Keratinocyte (primary cell): ENCODE results near the gene SCYGR3. TPM values are rescaled to one million over a fixed set of nuclear protein-coding genes. Genes with fewer than 3 reads are reported as not detected.

Source experiments
- DNase-seq: peaks from one replicate; pipeline ENCODE4 v3.0.0-alpha.2; 2011; ENCODE audit warnings: low read depth, missing footprints, low spot score
- FAIRE-seq: peaks from 2 replicates; lab custom pipeline; 2011; peaks lifted over from hg19 to GRCh38; lab: Jason Lieb, UNC
- H2AFZ ChIP-seq: 2 replicates; pipeline ENCODE4 v1.6.0; 2012; ENCODE audit warnings: low read length, control low read depth, inconsistent platforms; ENCODE audit not compliant: control insufficient read depth
- H3K27ac ChIP-seq: 2 replicates; pipeline ENCODE4 v1.5.1; 2011; ENCODE audit warnings: low read length; ENCODE audit not compliant: control insufficient read depth, insufficient read depth
- H3K27me3 ChIP-seq: 3 replicates; pipeline ENCODE4 v1.6.0; 2011; ENCODE audit warnings: low read length; ENCODE audit not compliant: control insufficient read depth, insufficient read depth; ENCODE audit errors: extremely low read depth
- H3K36me3 ChIP-seq, 2 experiments: 2 replicates in 1 of 2; 3 replicates in 1 of 2; pipeline ENCODE4 v1.5.1; 2011; ENCODE audit warnings: low read length in 2 of 2, mild to moderate bottlenecking in 1 of 2; ENCODE audit not compliant: control insufficient read depth in 2 of 2, insufficient read depth in 2 of 2; ENCODE audit errors: extremely low read depth in 1 of 2
- H3K4me1 ChIP-seq: 3 replicates; pipeline ENCODE4 v1.5.1; 2011; ENCODE audit warnings: low read length; ENCODE audit not compliant: control insufficient read depth, insufficient read depth; ENCODE audit errors: extremely low read depth
- H3K4me2 ChIP-seq: 3 replicates; pipeline ENCODE4 v1.6.0; 2011; ENCODE audit warnings: low read depth, low read length; ENCODE audit not compliant: control insufficient read depth, insufficient read depth; ENCODE audit errors: extremely low read depth
- H3K4me3 ChIP-seq, 3 experiments: fragments of 200-600 bp in 1 of 3; sonication (generic) in 1 of 3; 2 replicates in 2 of 3; 3 replicates in 1 of 3; pipeline ENCODE4 v1.5.1; 2011 to 2016; ENCODE audit warnings: low read length in 3 of 3, mild to moderate bottlenecking in 3 of 3, control low read depth in 2 of 3, inconsistent platforms in 1 of 3, low read depth in 1 of 3, mixed read lengths in 1 of 3, mixed run types in 1 of 3, moderate library complexity in 1 of 3; ENCODE audit not compliant: control insufficient read depth in 2 of 3, insufficient read depth in 2 of 3; ENCODE audit errors: extremely low read depth in 1 of 3
- H3K79me2 ChIP-seq: 2 replicates; pipeline ENCODE4 v1.6.0; 2012; ENCODE audit warnings: low read length; ENCODE audit not compliant: control insufficient read depth, insufficient read depth
- H3K9ac ChIP-seq: 3 replicates; pipeline ENCODE4 v1.6.0; 2011; ENCODE audit warnings: low read length; ENCODE audit not compliant: control insufficient read depth, insufficient read depth; ENCODE audit errors: extremely low read depth
- H3K9me1 ChIP-seq: 3 replicates; pipeline ENCODE4 v1.6.0; 2011; ENCODE audit warnings: low read length; ENCODE audit not compliant: control insufficient read depth, insufficient read depth; ENCODE audit errors: extremely low read depth
- H3K9me3 ChIP-seq: 2 replicates; pipeline ENCODE4 v1.5.1; 2012; ENCODE audit warnings: low read depth, low read length; ENCODE audit not compliant: control insufficient read depth
- H4K20me1 ChIP-seq: 3 replicates; pipeline ENCODE4 v1.6.0; 2011; ENCODE audit warnings: low read length; ENCODE audit not compliant: control insufficient read depth, insufficient read depth; ENCODE audit errors: extremely low read depth
- CTCF ChIP-seq, 3 experiments: IDR thresholded peaks in 1 of 3; conservative IDR thresholded peaks in 1 of 3; optimal IDR thresholded peaks in 1 of 3; 2 replicates in 2 of 3; 3 replicates in 1 of 3; pipeline versions ENCODE3 to v1.5.1; 2011; ENCODE audit warnings: low read length in 3 of 3, mild to moderate bottlenecking in 3 of 3, moderate library complexity in 2 of 3, control low read depth in 1 of 3, inconsistent platforms in 1 of 3; ENCODE audit not compliant: insufficient read depth in 2 of 3; ENCODE audit errors: extremely low read depth in 1 of 3
- EZH2 ChIP-seq: IDR thresholded peaks from one replicate; pipeline ENCODE4 v1.6.1; 2012; ENCODE audit warnings: inconsistent platforms, mild to moderate bottlenecking, low read length, moderate library complexity
- dilution Hi-C: fragments of 300-500 bp; cut with MboI; formaldehyde crosslinking; loops from one replicate; pipeline ENCODE4 v1.7.0; 2020; ENCODE audit warnings: low sequenced_read_pairs; ENCODE audit not compliant: extremely low pct_ligation_motif_present
- polyA plus RNA-seq, 5 experiments: library from polyadenylated mRNA; depleted of rRNA in 3 of 5; stranded (reverse) in 3 of 5; stranded (forward) in 1 of 5; unstranded in 1 of 5; fragments of >200 nt; gene quantifications; 1 replicate in 1 of 5; 2 replicates in 3 of 5; 3 replicates in 1 of 5; pipeline versions ENCODE4 v1.2.1 to v1.2.3, GENCODE V29; 2011 to 2012; ENCODE audit warnings: missing spikeins in 2 of 5, low read depth in 1 of 5, low replicate concordance in 1 of 5

SCYGR3 gene
- polyA plus RNA-seq, 1 donor (not counting 4 experiments of a cell fraction or from before 2014, with no cell fraction given), result not detected

GRCh38 chr2:227607941-227608340, 6.7 kb downstream of the SCYGR3 start:
- Histone ChIP-seq H3K79me2 (no peaks in the 10 kb centered on the region), H3K27me3 (no peaks in the 10 kb centered on the region), H3K4me3 (no peak overlapping the region), H3K9me3 (no peaks in the 10 kb centered on the region), H3K36me3 (no peaks in the 10 kb centered on the region), H3K4me1 (no peaks in the 10 kb centered on the region), H4K20me1 (no peaks in the 10 kb centered on the region), H3K4me2 (no peak overlapping the region), H2AFZ (no peak overlapping the region), H3K9ac (no peak overlapping the region), H3K27ac (no peak overlapping the region), H3K9me1 (no peaks in the 10 kb centered on the region)
- DNase-seq (no peak), FAIRE-seq (no peak)
- TF ChIP-seq CTCF (optimal IDR thresholded peaks at IDR 0.05 in 1 of 3, IDR thresholded peaks at IDR 0.05 in 1 of 3, conservative IDR thresholded peaks at IDR 0.05 in 1 of 3; ENCODE audit: extremely low read depth in 1 of 3, insufficient read depth in 2 of 3, low read length in 3 of 3), result no peak
- TF ChIP-seq EZH2, result no peak
- dilution Hi-C loops, result no loop called here

GRCh38 chr2:227606476-227606875, 8.2 kb downstream of the SCYGR3 start:
- no peak overlapping the region for H3K27ac ChIP-seq
- FAIRE-seq (no peak), DNase-seq (no peak)
- no peaks in the 10 kb centered on the region for H3K79me2 ChIP-seq
- H3K9me3 ChIP-seq, result no peaks in the 10 kb centered on the region
- no peak overlapping the region for H3K4me2 ChIP-seq
- no peak overlapping the region for H3K9ac ChIP-seq
- H4K20me1 ChIP-seq, result no peaks in the 10 kb centered on the region
- no peaks in the 10 kb centered on the region for H3K36me3 ChIP-seq
- no peak overlapping the region for H2AFZ ChIP-seq
- no peaks in the 10 kb centered on the region for H3K4me1 ChIP-seq
- H3K4me3 ChIP-seq, result no peak overlapping the region
- dilution Hi-C loops, result no loop called here
- no peaks in the 10 kb centered on the region for H3K9me1 ChIP-seq
- TF ChIP-seq EZH2 (no peak), CTCF (optimal IDR thresholded peaks at IDR 0.05 in 1 of 3, IDR thresholded peaks at IDR 0.05 in 1 of 3, conservative IDR thresholded peaks at IDR 0.05 in 1 of 3; ENCODE audit: extremely low read depth in 1 of 3, insufficient read depth in 2 of 3, low read length in 3 of 3) (no peak)
- no peaks in the 10 kb centered on the region for H3K27me3 ChIP-seq
